Prostate gland (tissue), 2 donors: ENCODE data around the gene GRM6.

Experiments
- CTCF ChIP-seq, 4 experiments: fragments of 200-600 bp in 2 of 4; fragments of 450-650 bp in 2 of 4; sonication (generic) in 2 of 4; IDR thresholded peaks; 1 replicate in 3 of 4; 2 replicates in 1 of 4; pipeline ENCODE4 v1.5.1; 2016 to 2019; ENCODE audit warnings: antibody characterized with exemption in 4 of 4, mild to moderate bottlenecking in 2 of 4, moderate library complexity in 2 of 4
- POLR2AphosphoS5 ChIP-seq: sonication (generic); formaldehyde crosslinking; IDR thresholded peaks from one replicate; pipeline ENCODE4 v1.6.1; 2017; ENCODE audit warnings: antibody characterized with exemption

GRCh38 chr5:178993236-178993765 is 1.8 kb downstream of the GRM6 start:
- TF ChIP-seq CTCF (IDR thresholded peaks at IDR 0.05) (no peak), POLR2AphosphoS5 (no peak)
